GM06990 (cell line): ENCODE measurements around the gene TEX28.
"Not testable (repeated sequence)": the region's sequence is repeated elsewhere in the genome, so short reads cannot be mapped to it uniquely, and the experiment has no call there.

ENCODE experiments used
- DNase-seq: peaks from one replicate; pipeline ENCODE4 v3.0.0-alpha.2; 2011; ENCODE audit not compliant: insufficient read length; ENCODE audit errors: extremely low read depth
- H3K27me3 ChIP-seq: replicated peaks from 2 replicates; pipeline ENCODE4 v1.6.0; 2011; ENCODE audit warnings: low read length; ENCODE audit not compliant: control insufficient read depth, insufficient read depth
- H3K36me3 ChIP-seq: 2 replicates; pipeline ENCODE4 v1.5.1; 2011; ENCODE audit warnings: low read length; ENCODE audit not compliant: control insufficient read depth, insufficient read depth
- H3K4me3 ChIP-seq: replicated peaks from 2 replicates; pipeline ENCODE4 v1.5.1; 2011; ENCODE audit warnings: low read depth, mild to moderate bottlenecking, control low read depth, low read length
- TF ChIP-seq, protein P1 (sequence below): IDR thresholded peaks from 2 replicates; pipeline ENCODE4 v1.5.1; 2011; ENCODE audit warnings: low read length, control low read depth, mild to moderate bottlenecking, inconsistent platforms; ENCODE audit not compliant: insufficient read depth, poor library complexity, severe bottlenecking

The TEX28 gene

GRCh38 chrX:154300816-154301215 is 5.9 kb upstream of the TEX28 start:
- DNase-seq, result no peak
- TF ChIP-seq, protein P1, sequence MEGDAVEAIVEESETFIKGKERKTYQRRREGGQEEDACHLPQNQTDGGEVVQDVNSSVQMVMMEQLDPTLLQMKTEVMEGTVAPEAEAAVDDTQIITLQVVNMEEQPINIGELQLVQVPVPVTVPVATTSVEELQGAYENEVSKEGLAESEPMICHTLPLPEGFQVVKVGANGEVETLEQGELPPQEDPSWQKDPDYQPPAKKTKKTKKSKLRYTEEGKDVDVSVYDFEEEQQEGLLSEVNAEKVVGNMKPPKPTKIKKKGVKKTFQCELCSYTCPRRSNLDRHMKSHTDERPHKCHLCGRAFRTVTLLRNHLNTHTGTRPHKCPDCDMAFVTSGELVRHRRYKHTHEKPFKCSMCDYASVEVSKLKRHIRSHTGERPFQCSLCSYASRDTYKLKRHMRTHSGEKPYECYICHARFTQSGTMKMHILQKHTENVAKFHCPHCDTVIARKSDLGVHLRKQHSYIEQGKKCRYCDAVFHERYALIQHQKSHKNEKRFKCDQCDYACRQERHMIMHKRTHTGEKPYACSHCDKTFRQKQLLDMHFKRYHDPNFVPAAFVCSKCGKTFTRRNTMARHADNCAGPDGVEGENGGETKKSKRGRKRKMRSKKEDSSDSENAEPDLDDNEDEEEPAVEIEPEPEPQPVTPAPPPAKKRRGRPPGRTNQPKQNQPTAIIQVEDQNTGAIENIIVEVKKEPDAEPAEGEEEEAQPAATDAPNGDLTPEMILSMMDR, result no peak
- Histone ChIP-seq H3K36me3 (no peaks in the 10 kb centered on the region), H3K4me3 (no peak overlapping the region), H3K27me3 (no peaks in the 10 kb centered on the region)

- no peaks in the 10 kb centered on the region for H3K27me3 ChIP-seq
Observed at GRCh38 chrX:154298312-154298711, 3.4 kb upstream of the TEX28 start.

GRCh38 chrX:154296731-154297130 is 1.8 kb upstream of the TEX28 start:
- H3K27me3 ChIP-seq, result no peaks in the 10 kb centered on the region

More at GRCh38 chrX:154298312-154298711, 3.4 kb upstream of the TEX28 start:
- TF ChIP-seq, protein P1, result no peak
- Histone ChIP-seq H3K4me3 (no peak overlapping the region), H3K36me3 (no peaks in the 10 kb centered on the region)
- peak; percentile 41 for DNase-seq

GRCh38 chrX:154295664-154296310 is 863 bp upstream of the TEX28 start, which contains the start of gene TKTL1:
TSS of gene TKTL1 (plus strand) at chrX:154295795. CDS start at chrX:154295860, 65 bp downstream.
- H3K27me3 ChIP-seq, result no peaks in the 10 kb centered on the region
- no peaks in the 10 kb centered on the region for H3K36me3 ChIP-seq
- no peak within 1 kb of the TSS for H3K4me3 ChIP-seq
- TF ChIP-seq, protein P1, result no peak
- DNase-seq, result no peak

More at GRCh38 chrX:154296731-154297130, 1.8 kb upstream of the TEX28 start:
- TF ChIP-seq, protein P1, result no peak
- DNase-seq, result no peak
- H3K4me3 ChIP-seq, result no peak overlapping the region
- no peaks in the 10 kb centered on the region for H3K36me3 ChIP-seq

DNA sequence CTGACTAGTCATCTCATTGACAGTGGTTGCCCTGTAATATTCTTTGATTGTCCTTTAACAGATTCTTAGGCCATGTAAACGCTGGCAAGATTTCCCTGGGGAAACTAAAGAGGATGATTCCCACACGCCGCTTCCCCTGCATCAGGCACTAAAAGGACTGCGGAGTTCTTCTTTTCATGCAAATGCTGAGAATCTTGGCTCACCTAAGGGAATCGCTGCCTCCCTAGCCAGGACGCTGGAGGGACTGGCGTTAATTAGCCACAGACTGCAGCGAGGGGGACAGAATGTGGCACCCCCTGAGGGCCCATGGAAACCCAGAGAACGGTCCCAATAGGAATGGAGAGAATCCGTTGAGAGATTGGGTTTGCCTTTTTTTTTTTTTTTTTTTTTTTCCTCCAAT is 8.5 kb downstream of the TEX28 start:
- H3K36me3 ChIP-seq, DNase-seq, H3K27me3 ChIP-seq, H3K4me3 ChIP-seq: not testable (repeated sequence)

- not testable (repeated sequence) for H3K36me3 ChIP-seq, DNase-seq, H3K4me3 ChIP-seq, H3K27me3 ChIP-seq
Observed at GRCh38 chrX:154284489-154285338, 10.2 kb downstream of the TEX28 start.

- not testable (repeated sequence) for H3K36me3 ChIP-seq, H3K27me3 ChIP-seq, H3K4me3 ChIP-seq, DNase-seq
Observed at GRCh38 chrX:154269245-154269644, 25.7 kb downstream of the TEX28 start.

DNA sequence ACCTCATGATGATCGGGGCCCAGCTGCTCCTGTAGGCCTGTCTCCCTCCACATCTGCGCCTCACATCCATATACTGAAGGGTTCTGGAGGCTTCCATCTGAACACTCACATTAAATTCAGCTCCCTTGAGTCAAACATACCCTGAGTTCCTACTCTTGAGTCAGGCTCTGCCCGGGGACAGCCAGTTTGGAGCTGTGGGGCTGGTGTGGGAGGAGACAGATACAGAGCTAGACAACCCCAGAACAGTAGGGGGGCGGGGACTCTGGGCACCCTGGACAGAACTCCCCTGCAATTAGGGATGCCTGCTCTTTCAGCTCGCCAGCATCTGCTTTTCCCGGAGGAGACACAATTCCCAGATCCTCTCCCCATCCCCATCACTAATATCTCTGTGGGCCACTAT is 31.9 kb downstream of the TEX28 start:
- H3K27me3 ChIP-seq, H3K4me3 ChIP-seq, DNase-seq, H3K36me3 ChIP-seq: not testable (repeated sequence)

- not testable (repeated sequence) for DNase-seq
Observed at GRCh38 chrX:154258711-154259110, 36.2 kb downstream of the TEX28 start.

DNA sequence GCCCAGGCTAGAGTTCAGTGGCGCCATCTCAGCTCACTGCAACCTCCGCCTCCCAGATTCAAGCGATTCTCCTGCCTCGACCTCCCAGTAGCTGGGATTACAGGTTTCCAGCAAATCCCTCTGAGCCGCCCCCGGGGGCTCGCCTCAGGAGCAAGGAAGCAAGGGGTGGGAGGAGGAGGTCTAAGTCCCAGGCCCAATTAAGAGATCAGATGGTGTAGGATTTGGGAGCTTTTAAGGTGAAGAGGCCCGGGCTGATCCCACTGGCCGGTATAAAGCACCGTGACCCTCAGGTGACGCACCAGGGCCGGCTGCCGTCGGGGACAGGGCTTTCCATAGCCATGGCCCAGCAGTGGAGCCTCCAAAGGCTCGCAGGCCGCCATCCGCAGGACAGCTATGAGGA is 37.6 kb downstream of the TEX28 start, which contains the start of gene OPN1MW3:
OPN1MW3 (plus strand) TSS at position 301 of the 400 bp plus-strand sequence; CDS start at position 339, 38 bp downstream.
- not testable (repeated sequence) for H3K36me3 ChIP-seq, DNase-seq, H3K4me3 ChIP-seq, H3K27me3 ChIP-seq

More at GRCh38 chrX:154258711-154259110, 36.2 kb downstream of the TEX28 start:
- not testable (repeated sequence) for H3K36me3 ChIP-seq, H3K4me3 ChIP-seq, H3K27me3 ChIP-seq
